UCSD-AML1 (cell line): ENCODE data around the gene LRRK1.
A peak's percentile ranks its signal among the peaks of the same experiment; 100 is the strongest.

Experiments used
- DNase-seq: peaks from one replicate; lab custom pipeline; 2025; ENCODE audit not compliant: unreplicated experiment; lab: John Stamatoyannopoulos, UW

The LRRK1 gene, protein sequence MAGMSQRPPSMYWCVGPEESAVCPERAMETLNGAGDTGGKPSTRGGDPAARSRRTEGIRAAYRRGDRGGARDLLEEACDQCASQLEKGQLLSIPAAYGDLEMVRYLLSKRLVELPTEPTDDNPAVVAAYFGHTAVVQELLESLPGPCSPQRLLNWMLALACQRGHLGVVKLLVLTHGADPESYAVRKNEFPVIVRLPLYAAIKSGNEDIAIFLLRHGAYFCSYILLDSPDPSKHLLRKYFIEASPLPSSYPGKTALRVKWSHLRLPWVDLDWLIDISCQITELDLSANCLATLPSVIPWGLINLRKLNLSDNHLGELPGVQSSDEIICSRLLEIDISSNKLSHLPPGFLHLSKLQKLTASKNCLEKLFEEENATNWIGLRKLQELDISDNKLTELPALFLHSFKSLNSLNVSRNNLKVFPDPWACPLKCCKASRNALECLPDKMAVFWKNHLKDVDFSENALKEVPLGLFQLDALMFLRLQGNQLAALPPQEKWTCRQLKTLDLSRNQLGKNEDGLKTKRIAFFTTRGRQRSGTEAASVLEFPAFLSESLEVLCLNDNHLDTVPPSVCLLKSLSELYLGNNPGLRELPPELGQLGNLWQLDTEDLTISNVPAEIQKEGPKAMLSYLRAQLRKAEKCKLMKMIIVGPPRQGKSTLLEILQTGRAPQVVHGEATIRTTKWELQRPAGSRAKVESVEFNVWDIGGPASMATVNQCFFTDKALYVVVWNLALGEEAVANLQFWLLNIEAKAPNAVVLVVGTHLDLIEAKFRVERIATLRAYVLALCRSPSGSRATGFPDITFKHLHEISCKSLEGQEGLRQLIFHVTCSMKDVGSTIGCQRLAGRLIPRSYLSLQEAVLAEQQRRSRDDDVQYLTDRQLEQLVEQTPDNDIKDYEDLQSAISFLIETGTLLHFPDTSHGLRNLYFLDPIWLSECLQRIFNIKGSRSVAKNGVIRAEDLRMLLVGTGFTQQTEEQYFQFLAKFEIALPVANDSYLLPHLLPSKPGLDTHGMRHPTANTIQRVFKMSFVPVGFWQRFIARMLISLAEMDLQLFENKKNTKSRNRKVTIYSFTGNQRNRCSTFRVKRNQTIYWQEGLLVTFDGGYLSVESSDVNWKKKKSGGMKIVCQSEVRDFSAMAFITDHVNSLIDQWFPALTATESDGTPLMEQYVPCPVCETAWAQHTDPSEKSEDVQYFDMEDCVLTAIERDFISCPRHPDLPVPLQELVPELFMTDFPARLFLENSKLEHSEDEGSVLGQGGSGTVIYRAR (N-terminal part only)

DNA sequence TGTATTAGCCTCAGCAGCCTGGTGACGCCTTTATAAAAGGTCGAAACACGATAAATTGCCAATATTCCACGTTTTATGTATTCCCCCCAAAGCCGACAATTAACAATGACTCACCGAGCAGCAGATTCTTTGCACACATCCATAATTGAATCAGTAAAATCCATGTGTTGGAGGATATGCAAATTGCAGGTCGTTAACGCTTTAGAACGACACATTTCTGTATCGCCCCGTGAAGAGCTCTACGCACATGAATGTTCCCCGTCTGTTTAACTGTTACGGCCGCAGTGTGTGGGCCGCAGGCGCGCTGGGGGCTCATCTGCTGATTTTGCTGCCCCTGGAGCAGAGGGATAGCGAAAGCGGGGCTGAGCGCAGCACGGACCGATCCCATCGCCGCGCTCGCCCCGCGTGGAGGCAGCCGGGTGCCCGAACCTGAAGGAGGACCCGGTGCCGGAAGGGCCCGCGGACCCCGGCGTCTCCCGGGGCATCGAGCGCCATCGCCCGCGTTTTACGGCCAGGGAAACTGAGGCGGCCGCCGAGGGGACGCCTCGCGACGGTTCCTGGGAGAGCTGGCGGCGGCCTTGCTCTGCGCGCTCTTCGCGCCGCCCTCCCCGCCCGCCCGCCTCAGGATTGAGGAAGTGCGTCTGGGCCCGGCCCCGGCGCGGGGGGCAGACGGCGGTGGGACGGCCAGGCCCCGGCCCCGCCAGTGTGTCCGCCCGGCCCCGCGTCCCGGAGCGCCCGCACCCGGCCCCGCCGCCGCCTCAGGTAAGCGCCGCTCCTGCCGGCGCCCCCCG, at the start of gene LRRK1:
LRRK1 (plus strand) TSS at position 668 of the 791 bp plus-strand sequence. CDS start 5,276 bp downstream, outside the sequence.
- peak; percentile 64 for DNase-seq

DNA sequence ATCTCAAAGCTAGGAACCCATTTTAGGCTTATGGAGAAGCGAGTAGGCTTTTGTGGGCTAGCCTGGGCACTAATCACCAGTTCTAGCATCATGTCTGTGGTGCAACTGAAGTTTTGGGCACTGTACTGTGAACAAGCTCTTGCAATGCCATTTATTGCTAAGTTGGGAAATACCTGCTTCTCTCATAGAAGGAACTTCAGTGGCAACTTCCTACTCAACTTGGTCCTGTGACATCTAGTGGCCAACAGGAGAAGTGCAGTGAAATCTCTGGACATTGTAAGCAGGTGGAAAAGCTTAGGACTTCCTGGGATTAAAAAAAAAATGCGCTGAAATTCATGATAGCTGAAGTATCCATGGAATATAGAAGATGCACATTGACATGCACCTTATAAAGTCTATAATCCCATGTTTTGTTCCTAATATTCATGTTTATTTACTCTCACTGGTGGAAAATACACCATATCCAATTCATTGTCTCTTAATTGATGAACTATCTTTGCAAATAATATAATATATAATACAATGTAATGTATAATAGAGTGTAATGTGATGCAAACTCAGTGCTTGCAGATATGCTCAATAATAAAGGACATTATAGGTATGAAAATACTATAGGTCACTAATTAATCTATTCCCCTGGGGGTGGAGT, 46.0 kb upstream of the LRRK1 start:
- no peak for DNase-seq

DNA sequence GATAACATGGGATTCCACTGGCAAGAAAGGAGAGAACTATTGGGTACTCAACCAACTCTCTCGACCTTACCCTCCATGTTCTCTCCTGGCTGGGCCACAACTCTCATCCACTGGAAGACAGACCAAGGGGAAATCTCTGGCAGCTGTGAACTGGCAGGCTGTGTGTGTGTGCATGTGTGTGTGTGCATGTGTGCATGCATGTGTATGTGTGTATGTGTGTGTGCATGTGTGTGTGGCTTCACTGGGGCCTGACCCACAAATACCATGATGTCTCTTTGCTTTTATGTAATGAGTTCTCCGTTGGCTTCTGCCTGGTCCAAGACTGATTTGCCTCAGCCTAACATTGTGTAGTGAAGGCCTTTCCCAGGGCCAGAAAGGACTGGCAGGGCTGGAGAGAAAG, 43.7 kb upstream of the LRRK1 start:
- DNase-seq = no peak

DNA sequence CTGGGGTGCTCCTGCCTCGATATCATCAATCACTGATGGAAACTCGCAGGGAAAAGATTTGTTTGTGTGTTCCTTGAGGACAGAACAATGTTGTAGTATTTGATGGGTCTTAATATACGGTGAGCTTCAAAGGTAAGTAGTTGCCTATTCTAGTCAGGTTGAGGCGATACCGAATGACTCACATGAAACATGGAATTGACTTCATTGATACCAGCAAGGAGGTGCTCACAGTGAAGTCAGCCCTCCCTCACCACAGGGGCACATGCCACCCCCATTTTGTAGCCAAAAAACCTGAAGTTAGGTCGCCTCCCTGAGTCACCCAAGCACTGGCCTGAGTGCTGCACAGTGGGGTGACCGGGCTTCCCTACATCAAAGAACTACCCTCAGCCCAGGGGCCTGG, 43.2 kb upstream of the LRRK1 start:
- no peak for DNase-seq

DNA sequence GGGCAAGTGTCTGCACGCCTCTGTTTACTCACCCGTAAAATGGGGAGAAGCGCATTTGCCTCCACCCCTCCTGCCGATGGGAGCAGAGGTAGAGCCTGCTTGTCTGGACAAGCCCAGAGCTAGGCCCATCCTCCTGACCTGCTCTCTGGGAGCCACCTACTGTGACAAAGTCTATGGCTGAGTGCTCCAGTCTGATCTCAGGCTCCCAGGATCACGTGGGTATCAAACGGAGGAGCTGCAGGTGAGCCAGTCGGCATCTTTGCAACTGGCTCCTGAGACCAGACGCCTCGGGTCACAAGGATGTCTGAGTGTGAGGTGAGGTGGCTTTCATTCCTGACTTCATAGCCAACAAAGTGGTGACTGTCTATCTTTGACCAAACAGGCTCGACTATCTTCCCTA, 41.6 kb upstream of the LRRK1 start:
- no peak for DNase-seq

DNA sequence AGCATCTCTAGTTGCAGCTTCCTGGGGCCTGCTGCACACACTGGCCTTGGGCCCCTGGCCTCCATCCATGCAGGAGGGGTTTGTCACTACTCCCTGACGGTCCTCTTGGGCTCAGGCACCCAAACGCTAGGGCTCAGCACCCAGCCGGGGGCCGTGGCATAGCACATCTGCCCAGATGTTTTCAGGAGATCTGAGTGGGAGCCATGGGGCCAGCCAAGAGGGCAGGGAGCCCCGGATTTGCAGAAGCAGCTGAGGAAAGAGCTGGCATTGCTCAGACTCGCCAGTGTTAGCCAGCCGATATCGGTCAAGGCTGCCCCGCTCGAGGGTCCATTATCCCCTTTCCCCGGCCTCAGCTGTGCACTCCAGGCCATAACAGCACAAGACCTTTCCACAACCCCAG, 41.0 kb upstream of the LRRK1 start:
- no peak for DNase-seq

DNA sequence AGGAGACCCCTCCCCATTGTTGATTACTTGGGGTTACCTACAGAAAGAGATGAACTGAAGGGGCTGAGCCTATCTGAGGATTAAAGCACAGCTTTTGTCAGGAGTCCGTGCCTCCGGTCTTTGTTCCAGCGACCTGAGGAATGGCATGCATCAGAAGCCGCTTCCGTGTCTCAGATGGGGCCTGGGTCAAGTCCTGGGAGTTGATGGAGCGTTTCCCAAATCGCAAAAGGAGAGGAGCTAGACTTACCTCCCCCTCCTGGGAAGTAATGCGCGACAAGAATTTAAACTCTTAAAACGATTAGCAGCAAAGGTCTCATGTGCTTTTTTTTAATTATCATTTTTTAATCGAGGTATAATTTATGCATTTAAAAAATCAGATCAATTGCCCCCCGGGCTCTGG, 40.5 kb upstream of the LRRK1 start:
- no peak for DNase-seq

DNA sequence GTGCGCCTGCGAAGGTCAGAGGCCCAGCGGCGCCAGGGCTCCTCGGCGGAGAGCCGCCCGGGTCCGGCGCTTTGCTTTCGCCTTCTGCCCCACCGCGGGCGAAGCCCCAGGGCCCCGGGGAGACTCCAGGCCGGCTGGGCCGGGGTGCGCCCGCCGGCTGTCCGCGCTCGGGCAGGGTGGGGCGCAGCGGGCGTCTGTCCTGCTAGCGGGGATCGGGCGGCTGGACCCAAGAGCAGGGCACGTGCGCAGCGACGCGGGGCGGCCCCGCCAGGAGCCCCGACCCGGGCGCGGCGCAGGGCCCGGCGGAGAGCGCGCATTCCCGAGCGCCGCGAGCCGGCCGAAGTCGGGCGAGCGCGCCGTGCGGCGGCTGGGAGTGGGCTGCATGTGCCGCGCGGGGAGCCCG, 40.1 kb upstream of the LRRK1 start:
- DNase-seq = no peak

DNA sequence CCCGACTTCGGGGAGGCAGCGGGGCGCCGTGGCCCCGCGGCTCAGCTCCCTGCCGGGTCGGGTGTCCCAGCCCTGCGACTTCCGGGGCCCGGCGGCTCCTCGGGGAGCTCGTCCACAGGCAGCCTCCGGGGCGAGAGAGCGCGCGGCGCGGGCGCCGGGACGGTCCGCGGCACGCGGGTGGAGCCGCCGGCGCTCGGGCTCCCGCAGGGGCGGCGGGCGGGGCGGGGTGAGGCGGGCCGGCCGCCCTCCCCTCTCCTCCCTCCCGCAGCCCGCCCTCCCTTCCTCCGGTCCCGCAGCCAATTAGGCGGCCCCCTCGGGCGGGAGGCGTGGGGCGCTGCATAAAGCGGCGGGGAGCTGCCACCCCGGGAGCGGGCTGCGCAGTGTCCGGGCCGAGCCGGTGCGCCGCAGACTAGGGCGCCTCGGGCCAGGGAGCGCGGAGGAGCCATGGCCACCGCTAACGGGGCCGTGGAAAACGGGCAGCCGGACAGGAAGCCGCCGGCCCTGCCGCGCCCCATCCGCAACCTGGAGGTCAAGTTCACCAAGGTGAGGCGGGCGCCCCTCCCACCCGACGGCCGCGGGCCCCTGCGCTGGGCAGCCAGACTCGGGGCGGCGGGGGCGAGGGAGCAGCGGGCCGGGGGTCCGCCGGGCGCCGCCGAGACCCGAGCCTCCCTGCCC, 39.6 kb upstream of the LRRK1 start, which contains the start of gene ALDH1A3:
ALDH1A3 (plus strand) TSS at position 368 of the 675 bp plus-strand sequence; CDS start at position 445, 77 bp downstream.
- DNase-seq = no peak

DNA sequence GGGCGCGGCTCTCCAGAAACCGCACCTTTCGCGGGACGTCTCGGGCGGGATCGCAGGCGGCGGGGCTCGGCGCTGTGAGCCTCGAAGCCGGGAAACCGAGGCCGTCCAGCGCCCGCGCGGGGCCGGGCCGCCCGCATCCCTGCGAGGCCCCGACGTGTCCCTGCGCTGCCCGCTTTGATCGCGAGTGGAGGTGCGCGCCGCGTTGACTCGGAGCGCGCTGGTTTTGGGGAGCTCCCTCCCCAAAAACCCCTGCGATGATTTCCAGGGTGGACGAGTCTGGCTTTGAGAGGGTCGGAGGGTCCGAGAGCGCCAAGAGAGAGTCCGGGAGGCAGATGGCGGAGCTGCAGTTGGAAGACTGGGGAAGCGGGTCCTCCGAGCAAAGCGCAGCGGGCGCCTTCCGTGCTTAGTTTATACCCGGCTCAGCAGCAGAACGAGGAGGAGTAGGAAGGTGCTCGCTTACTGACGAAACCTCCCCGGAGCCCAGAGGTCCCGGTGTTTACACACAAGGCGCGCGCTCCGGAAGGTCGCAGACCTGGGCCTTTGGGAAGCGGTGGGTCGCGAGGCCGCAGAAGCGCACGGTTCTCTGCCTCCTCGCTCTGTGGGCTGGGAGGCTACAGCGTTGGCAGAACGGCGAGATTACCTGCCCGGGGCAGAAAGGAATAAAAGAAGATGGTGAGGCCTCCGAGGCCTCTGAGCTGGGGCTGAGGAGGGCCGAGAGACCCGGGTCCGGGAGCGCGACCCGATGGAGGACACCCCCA, 38.8 kb upstream of the LRRK1 start:
- no peak for DNase-seq

DNA sequence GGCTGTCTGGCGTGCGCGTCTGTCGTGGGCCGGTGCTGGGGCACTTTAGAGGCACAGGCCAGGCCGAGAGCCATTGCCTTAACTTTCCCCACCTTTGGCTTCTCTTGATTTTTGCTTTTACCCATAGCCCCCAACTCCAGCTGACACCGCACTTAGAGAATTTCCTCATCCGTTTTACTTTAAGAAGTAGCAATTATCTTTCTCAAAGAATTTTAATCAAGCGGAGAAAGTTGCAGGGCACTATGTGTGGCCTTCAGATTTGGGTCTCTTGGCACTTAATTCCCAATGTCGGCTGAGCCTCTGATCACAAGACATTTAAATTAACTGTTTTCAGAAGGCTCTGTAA, 38.3 kb upstream of the LRRK1 start:
- no peak for DNase-seq

DNA sequence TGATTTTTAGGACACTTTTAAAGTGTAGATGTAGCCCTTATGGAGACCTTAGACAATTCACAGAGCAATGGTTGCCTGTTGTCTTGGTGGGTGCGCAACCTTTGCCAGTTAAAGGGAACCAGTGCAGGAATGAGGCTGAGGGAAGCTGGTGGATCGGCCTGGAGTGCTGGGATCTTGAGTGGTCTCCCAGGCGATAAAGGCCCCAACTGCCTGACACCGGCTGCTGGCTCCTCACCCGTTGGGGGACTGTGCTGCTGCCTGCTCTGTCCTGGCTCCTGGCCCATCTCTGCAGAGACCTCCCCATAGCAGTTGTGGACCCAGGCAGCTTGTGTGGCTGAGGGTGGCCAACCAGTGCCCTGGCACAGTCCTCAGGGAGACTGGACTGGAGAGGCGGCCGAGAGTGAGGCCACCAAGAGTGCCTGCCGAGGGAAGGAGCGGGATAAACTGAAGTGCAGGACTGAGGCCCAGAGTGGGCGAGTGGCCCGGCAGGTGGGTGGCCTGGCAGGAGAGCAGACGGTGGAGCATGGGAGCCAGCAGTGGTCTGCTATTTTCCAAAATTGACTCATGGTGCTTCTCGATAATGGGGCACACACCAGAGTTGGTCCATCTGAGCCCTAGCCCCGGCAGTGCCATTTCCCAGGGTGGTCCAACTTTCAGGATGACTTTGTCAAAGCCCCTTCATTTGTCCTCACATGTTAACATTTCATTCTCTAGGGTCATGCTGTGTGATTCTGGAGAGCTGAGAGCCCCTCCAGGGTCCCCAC, 37.4 kb upstream of the LRRK1 start:
- DNase-seq = no peak

DNA sequence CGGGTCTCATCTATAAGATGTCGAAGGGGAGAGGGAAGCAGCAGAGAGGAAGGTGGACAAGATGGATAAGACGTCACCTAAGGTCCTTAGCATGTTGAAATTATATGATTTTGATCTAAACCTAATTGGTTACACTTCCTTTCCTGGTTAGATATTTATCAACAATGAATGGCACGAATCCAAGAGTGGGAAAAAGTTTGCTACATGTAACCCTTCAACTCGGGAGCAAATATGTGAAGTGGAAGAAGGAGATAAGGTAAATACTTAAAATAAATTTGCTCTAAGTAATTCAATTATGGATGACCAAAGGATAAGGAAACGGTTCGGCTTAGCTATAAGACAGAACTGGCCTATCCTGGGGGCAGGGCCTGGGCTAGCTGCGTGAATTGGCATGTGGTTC, 34.0 kb upstream of the LRRK1 start:
- no peak for DNase-seq

DNA sequence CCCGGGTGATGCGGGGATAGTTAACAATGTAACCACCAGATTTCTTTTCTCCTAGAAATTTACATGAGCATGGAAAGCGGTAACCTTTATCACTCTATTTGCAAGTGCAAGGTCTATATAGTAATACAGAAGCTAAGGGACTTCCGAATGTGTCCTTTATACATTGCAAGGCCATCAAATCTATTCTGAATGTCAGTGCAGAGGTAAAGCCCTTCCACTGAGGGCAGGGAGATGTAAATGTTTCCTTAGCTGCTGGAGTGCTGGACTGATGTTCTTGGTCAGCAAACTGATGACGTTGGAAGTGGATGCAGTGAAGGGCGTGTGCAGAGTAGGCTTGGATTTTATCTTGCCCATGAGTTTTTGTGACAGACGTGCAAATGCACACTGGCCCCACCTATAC, 33.3 kb upstream of the LRRK1 start:
- DNase-seq = no peak

DNA sequence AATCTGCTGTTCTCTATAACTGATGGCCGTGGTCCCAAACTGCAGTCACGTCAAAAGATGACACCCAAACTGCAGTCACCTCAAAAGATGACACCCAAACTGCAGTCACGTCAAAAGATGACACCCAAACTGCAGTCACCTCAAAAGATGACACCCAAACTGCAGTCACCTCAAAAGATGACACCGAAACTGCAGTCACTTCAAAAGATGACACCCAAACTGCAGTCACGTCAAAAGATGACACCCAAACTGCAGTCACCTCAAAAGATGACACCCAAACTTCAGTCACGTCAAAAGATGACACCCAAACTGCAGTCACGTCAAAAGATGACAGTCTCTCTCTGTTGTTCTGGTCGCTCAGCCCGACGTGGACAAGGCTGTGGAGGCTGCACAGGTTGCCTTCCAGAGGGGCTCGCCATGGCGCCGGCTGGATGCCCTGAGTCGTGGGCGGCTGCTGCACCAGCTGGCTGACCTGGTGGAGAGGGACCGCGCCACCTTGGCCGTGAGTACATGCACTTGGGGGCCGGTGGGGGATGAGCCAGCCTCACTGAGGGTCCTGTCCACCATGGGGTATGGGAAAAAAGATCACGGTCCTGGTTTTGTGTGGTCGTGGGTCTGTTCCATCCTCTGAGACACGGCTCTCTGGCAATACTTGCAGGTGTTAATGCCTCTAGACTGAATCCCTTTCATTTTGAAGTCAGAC, 31.8 kb upstream of the LRRK1 start:
- no peak for DNase-seq

DNA sequence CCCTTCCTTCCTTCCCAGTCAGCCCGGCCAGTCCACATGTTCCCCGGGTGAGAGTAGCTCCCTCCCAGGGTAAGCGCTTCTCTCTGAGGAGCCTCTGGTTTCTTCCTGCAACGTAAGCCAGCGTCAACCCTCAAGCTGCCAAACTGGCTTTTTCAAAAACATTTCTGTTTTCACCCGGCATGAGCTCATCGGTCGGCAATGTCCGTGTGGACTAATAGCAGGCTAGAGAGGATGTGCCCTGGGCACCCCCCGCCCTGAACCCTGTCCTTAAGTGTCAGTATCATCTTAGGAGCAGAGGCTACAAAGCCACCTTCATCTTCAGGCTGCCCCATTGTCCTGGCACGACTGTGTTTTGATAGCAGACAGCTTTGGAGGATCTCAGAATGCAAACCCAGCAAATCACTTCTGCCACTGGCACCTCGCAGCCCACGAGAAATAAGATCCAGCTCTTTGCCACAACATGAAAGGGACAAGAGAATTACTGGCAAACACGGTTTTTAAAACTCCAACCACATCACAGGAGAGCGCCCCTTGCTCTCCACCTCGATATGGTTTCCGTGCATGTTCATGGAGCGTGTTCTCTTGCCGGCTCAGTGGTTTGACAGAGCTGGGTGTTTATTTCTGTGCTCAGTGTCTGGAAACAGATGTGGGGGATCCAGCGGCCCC, 29.6 kb upstream of the LRRK1 start:
- no peak for DNase-seq
